ENCODE results near the gene BPIFB2. TPM values are rescaled to one million over a fixed set of nuclear protein-coding genes. Genes with fewer than 3 reads are reported as not detected.

The BPIFB2 gene
- total and polyA plus RNA-seq, 4 donors: 0.33 to 3.7 (median 1.5) TPM

DNA sequence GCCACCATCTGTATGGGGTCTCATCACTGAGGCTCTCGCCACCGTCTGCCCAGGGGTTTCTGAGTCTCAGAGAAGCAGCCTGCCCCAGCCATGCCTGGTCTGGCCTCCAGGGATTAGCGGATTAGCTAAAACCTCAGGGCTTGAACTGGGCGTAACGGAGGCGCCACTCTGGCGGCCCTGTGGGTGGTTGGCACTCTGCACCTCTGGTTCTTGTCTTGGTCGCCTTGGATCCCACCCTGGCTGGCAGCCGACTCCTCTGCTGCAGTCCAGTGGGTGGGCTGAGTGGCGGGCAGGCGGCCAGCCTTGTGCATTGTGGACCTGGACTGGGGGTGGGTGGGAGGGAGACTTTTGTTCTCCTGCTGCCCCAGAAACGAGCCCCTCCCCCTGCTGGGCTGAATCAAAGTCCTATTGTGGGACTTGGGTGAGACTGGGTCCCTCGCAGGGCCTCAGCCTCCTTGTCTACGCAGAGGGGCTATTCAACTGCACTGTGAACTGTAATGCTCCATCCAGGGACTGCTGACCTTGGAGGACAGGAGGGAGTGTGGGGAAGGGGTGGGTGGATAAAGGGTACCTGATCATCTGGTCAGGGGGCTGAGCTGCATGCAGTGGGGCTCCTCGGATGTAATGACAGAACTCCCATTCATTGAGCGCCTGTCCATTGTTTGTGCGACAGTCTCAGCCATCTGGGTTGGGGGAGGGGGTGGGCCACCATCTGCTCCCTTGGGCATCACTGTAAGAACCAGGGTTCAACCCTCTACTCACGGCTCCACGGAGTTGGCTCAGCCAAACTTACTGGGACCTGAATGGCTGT, 27.2 kb upstream of the BPIFB2 start:
- no peak for TF ChIP-seq RXRA (IDR thresholded peaks at IDR 0.05)
- no peak for TF ChIP-seq RAD21 (IDR thresholded peaks at IDR 0.05)
- no peak for TF ChIP-seq FOXA2 (IDR thresholded peaks at IDR 0.05)
- no peak for TF ChIP-seq YY1 (IDR thresholded peaks at IDR 0.05)
- no peak for TF ChIP-seq HNF4A (conservative IDR thresholded peaks at IDR 0.05)
- TF ChIP-seq NR2F2 (IDR thresholded peaks at IDR 0.05): no peak
- Histone ChIP-seq H3K27ac (ENCODE audit: low read depth in 1 of 2, low read length in 2 of 2) (no peak overlapping the region), H3K9ac (ENCODE audit: low read depth in 1 of 2, low read length in 2 of 2) (no peak overlapping the region), H3K4me1 (ENCODE audit: control insufficient read depth in 4 of 4, insufficient read depth in 4 of 4, low read length in 3 of 4) (no peaks in the 10 kb centered on the region), H3K9me3 (ENCODE audit: control insufficient read depth in 4 of 4, low read length in 3 of 4) (no peaks in the 10 kb centered on the region), H3K27me3 (ENCODE audit: control insufficient read depth in 4 of 4, insufficient read depth in 4 of 4, low read length in 3 of 4) (no peaks in the 10 kb centered on the region), H3K36me3 (ENCODE audit: control insufficient read depth in 4 of 4, insufficient read depth in 3 of 4, low read depth in 1 of 4, low read length in 3 of 4) (no peaks in the 10 kb centered on the region), H3K4me3 (ENCODE audit: low read depth in 1 of 3, low read length in 3 of 3) (no peak overlapping the region)
- WGBS: 87% methylated on average over 19 of the region's 19 CpGs
- no peak for DNase-seq (ENCODE audit: low spot score)

DNA sequence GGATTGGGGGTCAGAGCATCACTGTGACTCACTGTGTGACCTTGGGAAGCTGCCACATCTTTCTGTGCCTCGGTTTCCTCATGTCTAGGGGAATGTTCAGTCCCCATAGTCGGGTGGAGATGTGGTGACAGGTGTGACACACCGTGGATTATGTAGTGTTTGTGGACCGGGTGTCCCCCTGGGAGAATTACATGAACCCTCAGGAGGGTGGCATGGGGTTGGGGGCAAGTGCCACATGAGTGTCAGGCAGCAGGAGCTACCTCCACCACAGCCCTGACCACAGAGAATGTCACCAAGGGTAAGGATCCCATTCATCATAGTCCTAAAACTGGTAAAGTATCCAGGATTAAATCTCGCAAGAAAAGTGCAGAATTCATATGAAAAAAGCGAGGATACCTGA, 26.5 kb upstream of the BPIFB2 start:
- Histone ChIP-seq H3K9ac (ENCODE audit: low read depth in 1 of 2, low read length in 2 of 2) (no peak overlapping the region), H3K9me3 (ENCODE audit: control insufficient read depth in 4 of 4, low read length in 3 of 4) (no peaks in the 10 kb centered on the region), H3K27ac (ENCODE audit: low read depth in 1 of 2, low read length in 2 of 2) (no peak overlapping the region), H3K36me3 (ENCODE audit: control insufficient read depth in 4 of 4, insufficient read depth in 3 of 4, low read depth in 1 of 4, low read length in 3 of 4) (no peaks in the 10 kb centered on the region), H3K4me3 (ENCODE audit: low read depth in 1 of 3, low read length in 3 of 3) (no peak overlapping the region), H3K27me3 (ENCODE audit: control insufficient read depth in 4 of 4, insufficient read depth in 4 of 4, low read length in 3 of 4) (no peaks in the 10 kb centered on the region), H3K4me1 (ENCODE audit: control insufficient read depth in 4 of 4, insufficient read depth in 4 of 4, low read length in 3 of 4) (no peaks in the 10 kb centered on the region)
- TF ChIP-seq YY1 (IDR thresholded peaks at IDR 0.05): no peak
- no peak for TF ChIP-seq JUND (IDR thresholded peaks at IDR 0.05)
- no peak for TF ChIP-seq NR2F2 (IDR thresholded peaks at IDR 0.05)
- TF ChIP-seq FOXA1 (IDR thresholded peaks at IDR 0.05): no peak
- 80% methylated on average over 6 of the region's 6 CpGs for WGBS
- DNase-seq (ENCODE audit: low spot score): no peak

DNA sequence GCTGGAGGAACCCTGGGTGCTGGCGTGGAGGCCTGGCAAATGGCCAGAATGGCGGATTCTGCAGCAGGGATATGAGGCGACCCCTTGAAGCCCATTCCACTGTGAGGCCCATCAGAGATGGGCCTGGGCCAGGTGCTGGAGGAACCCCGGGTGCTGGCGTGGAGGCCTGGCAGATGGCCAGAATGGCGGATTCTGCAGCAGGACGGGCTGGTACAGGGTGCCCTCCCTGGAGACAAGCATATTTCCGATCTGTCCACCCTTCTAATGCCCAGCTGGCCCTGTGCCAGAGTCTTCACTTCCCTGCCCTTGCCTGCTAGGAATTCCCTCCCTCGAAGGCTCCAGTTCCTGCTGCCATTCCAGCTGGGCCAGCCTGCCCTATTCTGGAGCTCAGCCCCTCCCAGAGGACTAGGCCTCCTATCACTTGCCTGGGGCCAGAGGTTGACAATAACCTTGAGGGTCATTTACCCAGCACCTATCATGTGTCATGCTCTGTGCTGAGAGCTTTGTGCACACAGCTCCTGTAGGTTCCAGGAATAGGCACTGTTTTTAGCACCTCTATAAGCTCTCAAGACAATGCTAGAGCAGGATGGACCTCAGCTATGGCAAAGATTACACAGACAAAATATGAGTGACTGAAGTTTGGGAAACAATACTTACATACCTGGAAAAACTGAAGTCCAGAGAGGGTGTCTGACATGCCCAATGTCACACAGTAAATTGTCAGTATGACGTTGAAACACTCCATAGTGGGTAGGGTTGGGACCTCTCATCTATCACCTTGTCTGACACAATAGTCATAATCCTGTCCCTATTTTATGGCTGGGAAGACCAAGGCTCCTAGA, 24.7 kb upstream of the BPIFB2 start:
- no peak overlapping the region for H3K9ac ChIP-seq (ENCODE audit: low read depth in 1 of 2, low read length in 2 of 2)
- H3K27me3 ChIP-seq (ENCODE audit: control insufficient read depth in 4 of 4, insufficient read depth in 4 of 4, low read length in 3 of 4): no peaks in the 10 kb centered on the region
- no peaks in the 10 kb centered on the region for H3K4me1 ChIP-seq (ENCODE audit: control insufficient read depth in 4 of 4, insufficient read depth in 4 of 4, low read length in 3 of 4)
- H3K9me3 ChIP-seq (ENCODE audit: control insufficient read depth in 4 of 4, low read length in 3 of 4): no peaks in the 10 kb centered on the region
- no peak for DNase-seq (ENCODE audit: low spot score)
- no peaks in the 10 kb centered on the region for H3K36me3 ChIP-seq (ENCODE audit: control insufficient read depth in 4 of 4, insufficient read depth in 3 of 4, low read depth in 1 of 4, low read length in 3 of 4)
- TF ChIP-seq TAF1 (conservative IDR thresholded peaks at IDR 0.05): no peak
- TF ChIP-seq, protein P1, sequence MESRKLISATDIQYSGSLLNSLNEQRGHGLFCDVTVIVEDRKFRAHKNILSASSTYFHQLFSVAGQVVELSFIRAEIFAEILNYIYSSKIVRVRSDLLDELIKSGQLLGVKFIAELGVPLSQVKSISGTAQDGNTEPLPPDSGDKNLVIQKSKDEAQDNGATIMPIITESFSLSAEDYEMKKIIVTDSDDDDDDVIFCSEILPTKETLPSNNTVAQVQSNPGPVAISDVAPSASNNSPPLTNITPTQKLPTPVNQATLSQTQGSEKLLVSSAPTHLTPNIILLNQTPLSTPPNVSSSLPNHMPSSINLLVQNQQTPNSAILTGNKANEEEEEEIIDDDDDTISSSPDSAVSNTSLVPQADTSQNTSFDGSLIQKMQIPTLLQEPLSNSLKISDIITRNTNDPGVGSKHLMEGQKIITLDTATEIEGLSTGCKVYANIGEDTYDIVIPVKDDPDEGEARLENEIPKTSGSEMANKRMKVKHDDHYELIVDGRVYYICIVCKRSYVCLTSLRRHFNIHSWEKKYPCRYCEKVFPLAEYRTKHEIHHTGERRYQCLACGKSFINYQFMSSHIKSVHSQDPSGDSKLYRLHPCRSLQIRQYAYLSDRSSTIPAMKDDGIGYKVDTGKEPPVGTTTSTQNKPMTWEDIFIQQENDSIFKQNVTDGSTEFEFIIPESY (IDR thresholded peaks at IDR 0.05): no peak
- no peak for TF ChIP-seq RXRA (IDR thresholded peaks at IDR 0.05)
- TF ChIP-seq GABPA (IDR thresholded peaks at IDR 0.05 in 1 of 2, conservative IDR thresholded peaks at IDR 0.05 in 1 of 2): no peak
- TF ChIP-seq, protein P2, sequence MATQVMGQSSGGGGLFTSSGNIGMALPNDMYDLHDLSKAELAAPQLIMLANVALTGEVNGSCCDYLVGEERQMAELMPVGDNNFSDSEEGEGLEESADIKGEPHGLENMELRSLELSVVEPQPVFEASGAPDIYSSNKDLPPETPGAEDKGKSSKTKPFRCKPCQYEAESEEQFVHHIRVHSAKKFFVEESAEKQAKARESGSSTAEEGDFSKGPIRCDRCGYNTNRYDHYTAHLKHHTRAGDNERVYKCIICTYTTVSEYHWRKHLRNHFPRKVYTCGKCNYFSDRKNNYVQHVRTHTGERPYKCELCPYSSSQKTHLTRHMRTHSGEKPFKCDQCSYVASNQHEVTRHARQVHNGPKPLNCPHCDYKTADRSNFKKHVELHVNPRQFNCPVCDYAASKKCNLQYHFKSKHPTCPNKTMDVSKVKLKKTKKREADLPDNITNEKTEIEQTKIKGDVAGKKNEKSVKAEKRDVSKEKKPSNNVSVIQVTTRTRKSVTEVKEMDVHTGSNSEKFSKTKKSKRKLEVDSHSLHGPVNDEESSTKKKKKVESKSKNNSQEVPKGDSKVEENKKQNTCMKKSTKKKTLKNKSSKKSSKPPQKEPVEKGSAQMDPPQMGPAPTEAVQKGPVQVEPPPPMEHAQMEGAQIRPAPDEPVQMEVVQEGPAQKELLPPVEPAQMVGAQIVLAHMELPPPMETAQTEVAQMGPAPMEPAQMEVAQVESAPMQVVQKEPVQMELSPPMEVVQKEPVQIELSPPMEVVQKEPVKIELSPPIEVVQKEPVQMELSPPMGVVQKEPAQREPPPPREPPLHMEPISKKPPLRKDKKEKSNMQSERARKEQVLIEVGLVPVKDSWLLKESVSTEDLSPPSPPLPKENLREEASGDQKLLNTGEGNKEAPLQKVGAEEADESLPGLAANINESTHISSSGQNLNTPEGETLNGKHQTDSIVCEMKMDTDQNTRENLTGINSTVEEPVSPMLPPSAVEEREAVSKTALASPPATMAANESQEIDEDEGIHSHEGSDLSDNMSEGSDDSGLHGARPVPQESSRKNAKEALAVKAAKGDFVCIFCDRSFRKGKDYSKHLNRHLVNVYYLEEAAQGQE (IDR thresholded peaks at IDR 0.05): no peak
- no peak for TF ChIP-seq FOXA2 (IDR thresholded peaks at IDR 0.05)
- H3K4me3 ChIP-seq (ENCODE audit: low read depth in 1 of 3, low read length in 3 of 3): no peak overlapping the region
- no peak overlapping the region for H3K27ac ChIP-seq (ENCODE audit: low read depth in 1 of 2, low read length in 2 of 2)
- WGBS: 76% methylated on average over 10 of the region's 10 CpGs

All from liver (tissue), 9 donors.